HG02970 (cell line): ENCODE data around the gene C1orf35.

ENCODE experiments used
- ATAC-seq: cut with Tn5 transposase; IDR thresholded peaks from one replicate; pipeline ENCODE4 v1.9.1; 2021; ENCODE audit warnings: mild to moderate bottlenecking, moderate library complexity, moderate number of reproducible peaks; ENCODE audit not compliant: unreplicated experiment, low FRiP score

C1orf35 gene

DNA sequence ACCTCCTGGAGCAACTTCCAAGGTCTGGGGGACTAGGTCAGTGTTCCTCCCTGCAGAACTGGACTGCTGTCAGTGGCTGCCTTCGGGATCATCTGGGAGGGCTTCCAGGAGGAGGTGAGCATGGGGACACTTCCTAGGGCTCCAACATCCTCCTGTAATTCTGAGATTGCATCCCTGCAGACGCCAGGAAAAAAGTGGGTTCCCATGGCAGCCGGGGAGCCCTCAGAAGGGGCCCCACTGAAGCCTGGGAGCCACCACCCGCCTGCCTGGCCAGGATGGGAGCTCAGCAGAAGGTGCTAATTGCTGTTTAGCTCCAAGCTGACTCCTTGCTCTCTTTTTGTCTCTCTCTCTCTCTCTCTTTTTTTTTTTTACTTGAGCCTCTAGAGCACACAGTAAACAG is 36.7 kb downstream of the C1orf35 start:
- ATAC-seq: no peak

DNA sequence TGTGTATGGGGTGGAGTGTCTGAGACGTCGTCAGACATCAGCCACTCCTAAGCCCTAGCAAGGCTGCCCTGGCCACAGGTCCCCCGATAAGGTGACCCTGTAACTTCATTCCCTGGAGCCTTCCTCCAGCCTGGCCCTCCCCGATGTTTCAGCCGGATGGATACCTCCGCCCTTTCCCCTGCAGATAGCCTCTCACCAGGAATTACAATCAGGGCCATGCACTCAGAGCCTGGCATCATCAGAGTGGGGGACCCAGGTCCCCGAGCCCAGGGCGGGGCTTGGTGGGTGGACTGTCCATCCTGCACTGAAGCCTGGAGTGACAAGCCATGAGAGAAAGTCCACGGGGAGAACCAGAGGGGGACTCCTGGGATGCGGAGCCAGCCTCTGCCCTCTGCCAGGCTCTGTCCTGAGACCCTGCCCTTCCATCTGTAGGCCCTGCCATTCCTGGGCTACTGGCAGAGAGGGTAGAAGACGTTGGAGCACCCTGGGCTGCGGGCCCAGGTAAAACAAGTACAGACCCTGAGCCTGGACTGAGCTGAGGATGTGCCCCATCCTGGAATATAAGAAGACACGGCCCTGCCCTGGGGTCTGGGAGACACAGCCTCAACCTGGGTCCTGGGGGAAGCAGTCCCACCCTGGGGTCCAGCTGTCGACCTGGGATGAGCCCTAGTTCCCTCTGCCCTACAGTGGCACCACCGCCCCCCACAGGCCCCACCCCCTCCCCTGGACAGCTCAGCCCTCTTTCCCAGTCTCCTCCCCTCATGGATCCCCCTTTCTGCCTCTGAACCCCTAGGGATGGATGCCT is 37.4 kb downstream of the C1orf35 start:
- ATAC-seq: no peak

GRCh38 chr1:228064741-228065542 is 38.2 kb downstream of the C1orf35 start:
- no peak for ATAC-seq

DNA sequence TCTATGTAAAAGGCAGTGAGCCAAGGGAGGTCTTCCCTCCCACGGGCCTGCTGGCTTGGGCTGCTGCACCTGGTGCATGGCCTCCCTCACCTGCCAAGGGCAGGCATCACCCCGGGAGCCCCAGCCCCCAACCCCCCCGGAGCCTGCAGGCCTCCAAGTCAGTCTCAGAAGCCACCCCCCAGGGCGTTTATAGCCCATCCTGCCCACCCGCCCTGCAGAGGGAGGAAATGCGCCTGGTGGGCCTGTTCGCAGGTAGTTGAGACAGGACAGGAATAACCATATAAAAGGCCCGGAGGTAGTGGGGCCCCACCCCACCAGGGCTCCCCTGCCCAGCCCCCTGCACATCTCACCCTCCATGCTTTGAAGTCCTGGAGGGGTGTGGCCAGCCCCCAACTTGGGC is 38.8 kb downstream of the C1orf35 start:
- ATAC-seq: no peak

GRCh38 chr1:228063251-228064191 is 39.6 kb downstream of the C1orf35 start:
- ATAC-seq: no peak

- ATAC-seq: no peak
These were observed 40.3 kb downstream of the C1orf35 start for GRCh38 chr1:228062812-228063211.

GRCh38 chr1:228062085-228062791 is 40.9 kb downstream of the C1orf35 start:
- no peak for ATAC-seq

DNA sequence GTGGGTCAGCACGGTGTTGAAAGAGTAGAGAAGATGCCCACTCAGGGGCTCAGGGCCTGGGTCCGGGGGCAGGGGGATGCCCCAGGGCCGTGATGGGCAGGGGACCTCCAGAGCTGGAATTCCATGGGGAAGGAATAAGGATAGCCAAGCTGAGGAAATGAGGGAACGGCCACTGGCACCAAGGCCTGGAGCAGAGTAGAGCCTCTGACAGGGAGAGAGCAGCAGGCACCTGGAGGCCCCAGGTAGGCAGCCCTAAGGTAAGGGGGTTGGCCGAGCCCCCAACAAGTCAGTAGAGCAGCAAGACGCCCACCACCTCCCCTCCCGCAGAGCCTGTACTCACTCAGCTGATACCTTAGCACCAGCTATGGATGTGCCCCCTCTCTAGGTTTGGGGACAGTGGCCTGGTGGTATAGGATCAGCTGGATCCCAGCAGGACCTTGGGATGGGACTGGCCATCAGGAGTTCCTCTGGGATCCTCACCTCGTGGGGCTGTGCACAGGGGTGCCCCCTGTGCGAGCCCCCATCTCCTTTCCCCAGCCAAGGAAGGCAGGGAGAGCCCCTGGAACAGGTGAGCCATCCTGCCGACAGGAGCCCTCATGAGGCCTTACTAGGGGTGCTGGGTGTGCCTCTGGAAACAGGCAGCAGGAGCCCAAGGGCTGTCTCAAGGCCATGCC is 41.6 kb downstream of the C1orf35 start:
- ATAC-seq: no peak

GRCh38 chr1:228060458-228061190 is 42.5 kb downstream of the C1orf35 start:
- ATAC-seq: no peak

GRCh38 chr1:228059634-228060457 is 43.3 kb downstream of the C1orf35 start:
- no peak for ATAC-seq

- ATAC-seq: no peak
These were observed 44.0 kb downstream of the C1orf35 start for GRCh38 chr1:228058949-228059633.

- no peak for ATAC-seq
These were observed 44.8 kb downstream of the C1orf35 start for GRCh38 chr1:228058172-228058948.
